Skeletal muscle tissue (tissue), 5 donors: ENCODE results near the gene NT5DC2. TPM values are rescaled to one million over a fixed set of nuclear protein-coding genes. Genes with fewer than 3 reads are reported as not detected.

Experiments
- H3K27ac ChIP-seq: one replicate; pipeline ENCODE4 v1.7.0; 2013; ENCODE audit warnings: mild to moderate bottlenecking, low read depth, low read length, inconsistent platforms
- H3K27me3 ChIP-seq, 3 donors: one replicate each; pipeline ENCODE4 v1.7.0; 2013; ENCODE audit warnings: low read length in 3 of 3; ENCODE audit not compliant: control insufficient read depth in 3 of 3, insufficient read depth in 3 of 3
- H3K36me3 ChIP-seq, 3 donors: one replicate each; pipeline ENCODE4 v1.7.0; 2013; ENCODE audit warnings: low read length in 3 of 3; ENCODE audit not compliant: control insufficient read depth in 3 of 3, insufficient read depth in 3 of 3
- H3K4me1 ChIP-seq, 3 donors: one replicate each; pipeline ENCODE4 v1.7.0; 2013; ENCODE audit warnings: low read length in 3 of 3, mild to moderate bottlenecking in 3 of 3; ENCODE audit not compliant: control insufficient read depth in 3 of 3, insufficient read depth in 3 of 3
- H3K4me3 ChIP-seq, 3 donors: one replicate each; pipeline ENCODE4 v1.7.0; 2013; ENCODE audit warnings: low read length in 3 of 3
- H3K9ac ChIP-seq, 3 donors: one replicate each; pipeline ENCODE4 v1.7.0; 2013; ENCODE audit warnings: low read length in 3 of 3, mild to moderate bottlenecking in 3 of 3, moderate library complexity in 2 of 3, low read depth in 1 of 3
- H3K9me3 ChIP-seq, 3 donors: one replicate each; pipeline ENCODE4 v1.7.0; 2013; ENCODE audit warnings: low read length in 3 of 3; ENCODE audit not compliant: control insufficient read depth in 3 of 3
- small RNA-seq: library from RNA; depleted of rRNA; stranded (forward); fragments of <200 nt; gene quantifications from one replicate; pipeline ENCODE3, GENCODE V24; 2014
- total RNA-seq: library from RNA; depleted of rRNA; stranded (reverse); fragments of >200 nt; gene quantifications from one replicate; pipeline ENCODE4 v1.2.3, GENCODE V29; 2014
- donor health status: Osteomylitis.

Gene NT5DC2
- total RNA-seq, 1 donor from 2014 or later: 20.9 TPM

DNA sequence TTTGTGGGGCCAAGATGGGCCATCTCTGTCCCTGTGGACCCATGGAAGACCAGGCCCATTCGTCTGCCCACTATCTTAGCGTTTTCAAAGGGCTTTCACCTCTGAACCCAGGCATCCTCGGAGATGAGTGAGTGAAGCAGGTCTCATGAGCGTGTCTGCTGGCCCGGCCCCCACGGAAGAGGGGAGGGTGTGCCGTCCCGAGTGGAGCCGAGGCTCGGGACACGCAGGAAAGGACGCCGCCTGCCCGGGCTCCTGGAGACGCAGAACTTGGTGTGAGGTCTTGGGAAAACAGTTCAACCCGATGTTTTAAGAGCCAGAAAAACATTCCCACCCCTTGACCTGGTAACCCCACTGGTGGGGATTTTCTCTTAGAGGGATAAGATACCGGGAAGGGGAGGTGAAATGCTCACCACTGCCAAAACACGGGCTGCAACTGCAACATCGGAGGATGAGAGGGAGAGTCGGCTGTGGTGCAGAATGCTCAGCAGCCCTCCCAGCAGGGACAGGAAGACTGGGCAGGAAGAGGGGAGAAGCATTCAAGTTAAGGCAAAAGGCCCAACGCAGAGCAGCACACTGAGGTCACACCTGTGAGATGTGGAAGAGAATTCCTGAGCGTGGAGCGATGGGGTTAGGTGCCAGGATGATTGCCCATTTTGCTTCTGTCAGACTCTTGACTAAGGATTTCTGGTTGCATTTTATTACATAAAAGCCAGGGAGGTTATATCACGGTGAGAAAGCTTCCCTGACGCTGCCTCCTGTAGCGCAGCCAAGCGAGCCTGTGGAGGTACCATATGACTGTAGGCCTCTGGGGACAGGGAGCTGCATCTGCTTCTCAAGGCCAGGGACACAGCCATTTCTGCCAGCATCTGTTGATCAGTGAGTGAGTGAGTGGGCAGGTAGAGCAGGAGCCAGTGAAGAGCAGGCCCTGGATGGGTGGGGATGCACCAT is 52.6 kb downstream of the NT5DC2 start:
- Histone ChIP-seq H3K27ac (no peak overlapping the region), H3K27me3 (no peaks in the 10 kb centered on the region), H3K9ac (peak overlapping the region in 1 of 3 donors; percentile 20), H3K36me3 (peaks cover 77 to 82% (median 79%) of the 10 kb centered on the region in 3 donors), H3K4me3 (no peak overlapping the region), H3K9me3 (no peaks in the 10 kb centered on the region), H3K4me1 (peaks cover 15 to 27% (median 25%) of the 10 kb centered on the region in 3 donors)

DNA sequence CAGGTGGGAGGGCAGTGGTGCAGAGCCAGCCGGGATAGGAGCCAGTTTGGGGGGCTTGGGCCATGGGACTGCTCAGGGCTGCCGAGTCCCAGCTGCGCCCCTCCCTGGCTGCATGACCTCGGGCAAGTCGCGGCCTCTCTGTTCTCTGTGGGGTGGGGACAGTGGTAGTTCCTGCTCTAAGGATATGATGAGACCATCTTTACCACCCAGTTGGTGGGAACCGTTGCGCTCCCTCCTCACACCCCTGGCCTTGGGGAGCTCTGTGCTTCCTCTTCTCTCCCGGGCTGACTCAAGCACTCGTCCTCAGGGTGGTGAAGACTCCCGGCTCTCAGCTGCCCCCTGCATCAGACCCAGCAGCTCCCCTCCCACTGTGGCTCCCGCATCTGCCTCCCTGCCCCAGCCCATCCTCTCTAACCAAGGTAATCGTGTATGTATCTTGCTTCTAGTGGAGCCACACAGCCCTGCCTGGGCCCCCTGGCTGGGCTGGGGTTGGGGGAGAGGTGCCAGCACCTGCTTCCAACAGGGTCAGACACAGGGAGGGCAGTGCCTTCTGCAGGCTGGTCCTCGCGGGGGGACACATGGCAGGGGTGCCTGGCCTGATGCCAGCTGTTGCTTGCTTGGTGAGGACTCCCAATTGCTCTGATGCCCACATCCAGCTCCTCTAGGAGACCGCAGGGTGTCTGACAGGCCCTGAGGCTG is 53.6 kb downstream of the NT5DC2 start:
- Histone ChIP-seq H3K9me3 (no peaks in the 10 kb centered on the region), H3K9ac (no peak overlapping the region), H3K27ac (no peak overlapping the region), H3K4me3 (no peak overlapping the region), H3K4me1 (peaks cover 14 to 22% (median 21%) of the 10 kb centered on the region in 3 donors), H3K36me3 (peaks cover 79 to 83% (median 79%) of the 10 kb centered on the region in 3 donors), H3K27me3 (no peaks in the 10 kb centered on the region)

DNA sequence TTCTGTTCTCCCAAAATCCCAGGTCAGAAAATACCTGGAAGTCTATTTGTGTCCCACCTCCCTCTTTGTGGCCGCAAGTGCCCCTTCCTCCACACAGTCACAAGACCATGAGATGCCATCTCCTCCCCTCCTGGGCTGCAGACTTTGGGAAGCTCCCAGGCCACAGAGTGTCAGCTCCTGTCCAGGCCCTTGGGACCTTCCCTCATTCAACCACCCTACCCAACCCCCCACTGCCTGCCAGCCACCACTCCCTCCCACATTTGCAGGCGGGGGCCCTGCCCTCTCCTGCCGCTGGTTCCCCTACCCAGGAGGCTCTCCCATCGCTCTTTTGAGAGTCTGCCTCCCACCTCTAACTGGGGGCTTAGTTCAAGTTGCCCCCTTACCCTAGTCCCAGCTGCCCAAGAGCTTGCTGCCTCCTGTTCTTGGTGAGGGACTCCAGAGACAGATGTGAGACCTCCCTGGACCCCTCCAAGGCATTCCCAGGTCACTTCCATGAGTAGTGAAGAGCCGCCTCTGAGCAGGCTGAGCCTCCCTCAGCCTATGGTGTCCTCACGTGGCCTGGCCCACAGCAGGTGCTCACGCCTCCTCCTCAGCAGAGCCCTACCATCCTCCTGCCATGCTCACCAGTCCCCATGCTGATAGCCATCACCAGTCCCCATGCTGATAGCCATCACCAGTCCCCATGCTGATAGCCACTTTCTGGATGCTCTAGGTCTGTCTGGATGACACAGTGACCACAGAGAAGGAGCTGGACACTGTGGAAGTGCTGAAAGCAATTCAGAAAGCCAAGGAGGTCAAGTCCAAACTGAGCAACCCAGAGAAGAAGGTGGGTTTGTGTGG is 54.4 kb downstream of the NT5DC2 start:
- Histone ChIP-seq H3K36me3 (peaks cover 81 to 86% (median 84%) of the 10 kb centered on the region in 3 donors), H3K27me3 (no peaks in the 10 kb centered on the region), H3K4me1 (peaks cover 7 to 15% (median 14%) of the 10 kb centered on the region in 3 donors), H3K27ac (no peak overlapping the region), H3K4me3 (no peak overlapping the region), H3K9me3 (no peaks in the 10 kb centered on the region), H3K9ac (peak overlapping the region in 1 of 3 donors; percentile 8)

DNA sequence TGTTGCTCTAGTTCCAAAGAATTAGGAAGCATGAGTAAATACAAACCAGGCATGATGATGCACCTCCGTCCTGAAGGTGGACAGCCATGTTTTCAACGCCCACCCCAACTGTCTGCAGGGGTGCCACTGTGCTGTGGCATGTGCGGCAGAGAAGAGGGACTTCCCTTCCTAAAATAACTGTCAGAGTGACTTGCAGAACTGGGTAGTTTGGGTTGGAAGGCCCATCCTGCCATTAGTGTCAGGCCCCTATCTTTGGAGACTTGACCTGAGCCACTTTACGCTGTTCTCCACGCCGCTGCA is 55.9 kb downstream of the NT5DC2 start:
- Histone ChIP-seq H3K9ac (no peak overlapping the region), H3K4me1 (peaks cover 0 to 4% (median 1%) of the 10 kb centered on the region in 3 donors), H3K9me3 (no peaks in the 10 kb centered on the region), H3K27ac (no peak overlapping the region), H3K36me3 (peaks cover 87 to 97% (median 94%) of the 10 kb centered on the region in 3 donors), H3K4me3 (no peak overlapping the region), H3K27me3 (no peaks in the 10 kb centered on the region)

DNA sequence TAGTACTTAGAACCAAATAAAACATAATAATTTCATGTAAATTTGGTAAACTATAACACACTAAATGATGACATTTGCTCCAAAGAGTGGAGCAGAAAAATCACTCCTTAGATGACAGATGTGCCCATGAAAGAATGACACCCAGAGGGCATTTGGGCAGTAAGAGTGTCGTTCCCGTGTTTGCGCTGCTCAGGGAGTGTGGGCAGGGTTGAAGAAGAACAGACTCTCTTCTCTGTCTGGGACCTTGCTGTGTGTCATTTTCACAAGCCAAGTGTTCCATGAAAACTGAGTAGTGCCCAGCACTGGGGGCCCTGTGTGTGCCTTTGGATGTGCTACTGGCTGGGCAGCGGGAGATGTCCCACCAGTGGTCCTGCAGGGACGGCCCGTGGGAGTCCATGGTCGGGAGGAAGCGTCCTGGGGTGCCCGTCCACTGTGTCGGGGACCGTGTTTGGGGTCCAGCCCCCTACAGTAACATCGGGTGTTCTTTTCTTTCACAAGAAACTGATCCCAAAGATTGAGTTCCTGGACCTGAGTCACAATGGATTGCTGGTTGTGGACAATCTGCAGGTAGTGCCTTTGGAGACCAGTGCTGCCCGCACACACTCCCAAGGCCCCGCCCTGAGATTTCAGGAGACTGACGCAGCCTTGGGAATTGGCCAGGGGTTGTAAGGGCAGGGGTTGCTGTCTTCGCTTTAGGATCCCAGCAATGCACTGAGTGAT is 56.4 kb downstream of the NT5DC2 start:
- peaks cover 1 to 6% (median 4%) of the 10 kb centered on the region in 3 donors for H3K4me1 ChIP-seq
- peaks cover 87 to 97% (median 94%) of the 10 kb centered on the region in 3 donors for H3K36me3 ChIP-seq
- no peak overlapping the region for H3K27ac ChIP-seq

More for the DNA sequence above, 56.4 kb downstream of the NT5DC2 start:
- Histone ChIP-seq H3K9me3 (no peaks in the 10 kb centered on the region), H3K27me3 (no peaks in the 10 kb centered on the region), H3K9ac (peak overlapping the region in 1 of 3 donors; percentile 3), H3K4me3 (no peak overlapping the region)

Small RNAs within 50 kb of the gene (small RNA-seq; reads per million reads assigned to genes)
- not detected for gene RNU6-856P
- not detected for gene RNU6ATAC16P

Other genes with a start within 250 kb of the NT5DC2 start
- gene GLYCTK, start 246.0 kb downstream of the NT5DC2 start, total RNA-seq: 4.2 TPM
- 2.1 TPM for gene DNAH1, start 217.5 kb downstream of the NT5DC2 start, total RNA-seq
- 60.0 TPM for gene BAP1, start 123.8 kb downstream of the NT5DC2 start, total RNA-seq
- gene PHF7, start 123.2 kb downstream of the NT5DC2 start, total RNA-seq: 5.2 TPM
- gene SEMA3G, start 88.8 kb downstream of the NT5DC2 start, total RNA-seq: 4.7 TPM
- 461 TPM for gene TNNC1, start 79.8 kb downstream of the NT5DC2 start, total RNA-seq
- 43.3 TPM for gene NISCH, start 78.3 kb downstream of the NT5DC2 start, total RNA-seq
- 67.3 TPM for gene STAB1, start 38.5 kb downstream of the NT5DC2 start, total RNA-seq
- 1.0 TPM for gene UQCC5, start 2.7 kb upstream of the NT5DC2 start, total RNA-seq
- 62.6 TPM for gene PBRM1, start 152.1 kb upstream of the NT5DC2 start, total RNA-seq
- gene GNL3, start 152.2 kb upstream of the NT5DC2 start, total RNA-seq: 45.4 TPM
- 61.1 TPM for gene GLT8D1, start 171.9 kb upstream of the NT5DC2 start, total RNA-seq
- 43.3 TPM for gene SPCS1, start 172.2 kb upstream of the NT5DC2 start, total RNA-seq
- 11.5 TPM for gene NEK4, start 237.1 kb upstream of the NT5DC2 start, total RNA-seq
- gene ITIH1, start 243.7 kb upstream of the NT5DC2 start, total RNA-seq: under 0.01 TPM